K562 (cell line): ENCODE results near the gene RUNX1. TPM values are rescaled to one million over a fixed set of nuclear protein-coding genes. Genes with fewer than 3 reads are reported as not detected.

Experiments
- ARNT ChIP-seq, 2 experiments: fragments of 450-650 bp; IDR thresholded peaks; 2 replicates each; pipeline ENCODE4 v1.6.1; 2016; ENCODE audit warnings: mild to moderate bottlenecking in 1 of 2
- ATF1 ChIP-seq, 2 experiments: fragments of 450-650 bp in 1 of 2; IDR thresholded peaks; 2 replicates each; pipeline ENCODE4 v1.6.1; 2016; ENCODE audit warnings: missing compliant biosample characterization in 1 of 2, missing genetic modification characterization in 1 of 2
- BRD4 ChIP-seq: fragments of 200-600 bp; sonication (generic); IDR thresholded peaks from 2 replicates; pipeline ENCODE4 v1.6.1; 2017; ENCODE audit warnings: inconsistent platforms
- BRD9 ChIP-seq: fragments of 450-650 bp; IDR thresholded peaks from 2 replicates; pipeline ENCODE4 v1.6.1; 2018; ENCODE audit warnings: low read depth; ENCODE audit not compliant: partially characterized antibody
- CHD2 ChIP-seq: IDR thresholded peaks from 2 replicates; pipeline ENCODE4 v1.6.1; 2011; ENCODE audit warnings: low read depth, low read length
- CHD4 ChIP-seq: fragments of 200-600 bp; sonication (generic); IDR thresholded peaks from 3 replicates; pipeline ENCODE4 v1.6.1; 2012; ENCODE audit warnings: low read depth, mild to moderate bottlenecking, mixed read lengths, low read length, inconsistent platforms; ENCODE audit not compliant: insufficient read depth, insufficient replicate concordance, poor library complexity, severe bottlenecking
- E2F6 ChIP-seq, 2 experiments: IDR thresholded peaks; 2 replicates each; pipeline ENCODE4 v1.6.1; 2011; ENCODE audit warnings: borderline replicate concordance in 1 of 2, control low read depth in 1 of 2, low read depth in 1 of 2, low read length in 1 of 2, mild to moderate bottlenecking in 1 of 2, mixed read lengths in 1 of 2, moderate library complexity in 1 of 2; ENCODE audit not compliant: insufficient read depth in 1 of 2, insufficient read length in 1 of 2, poor library complexity in 1 of 2, severe bottlenecking in 1 of 2; ENCODE audit errors: extremely low read depth in 1 of 2
- MECOM ChIP-seq: fragments of 250-450 bp; sonication (Bioruptor Pico); IDR thresholded peaks from 2 replicates; pipeline ENCODE4 v1.8.0; 2022; ENCODE audit warnings: inconsistent platforms
- NONO ChIP-seq, 2 experiments: fragments of 200-400 bp in 1 of 2; fragments of 450-650 bp in 1 of 2; formaldehyde crosslinking in 1 of 2; IDR thresholded peaks; 2 replicates each; pipeline ENCODE4 v1.6.1; 2017; ENCODE audit warnings: low read depth in 2 of 2, mild to moderate bottlenecking in 2 of 2, moderate library complexity in 2 of 2, low read length in 1 of 2
- PBX2 ChIP-seq, 2 experiments: IDR thresholded peaks in 1 of 2; conservative IDR thresholded peaks in 1 of 2; 2 replicates each; pipeline ENCODE4 v1.6.1; 2016; ENCODE audit warnings: low read depth in 2 of 2, mild to moderate bottlenecking in 1 of 2, missing compliant biosample characterization in 1 of 2, missing genetic modification characterization in 1 of 2, moderate library complexity in 1 of 2
- PPARD ChIP-seq: fragments of 250-450 bp; sonication (Bioruptor Pico); IDR thresholded peaks from 2 replicates; pipeline ENCODE4 v1.8.0; 2022; ENCODE audit warnings: inconsistent platforms, mild to moderate bottlenecking, moderate library complexity
- ZFP30 ChIP-seq: fragments of 250-450 bp; sonication (Bioruptor Pico); IDR thresholded peaks from 2 replicates; pipeline ENCODE4 v1.8.0; 2022; ENCODE audit warnings: moderate library complexity, mild to moderate bottlenecking, inconsistent platforms, borderline replicate concordance
- ZNF174 ChIP-seq: fragments of 250-450 bp; sonication (Bioruptor Pico); IDR thresholded peaks from 2 replicates; pipeline ENCODE4 v1.4.0; 2020; ENCODE audit warnings: mild to moderate bottlenecking
- ZNF354B ChIP-seq: fragments of 250-450 bp; sonication (Bioruptor Pico); IDR thresholded peaks from 2 replicates; pipeline ENCODE4 v1.4.0; 2020
- ZNF384 ChIP-seq: IDR thresholded peaks from 2 replicates; pipeline ENCODE4 v1.6.1; 2012; ENCODE audit warnings: low read depth, low read length, improper control_type of control experiment
- ZNF717 ChIP-seq: fragments of 250-450 bp; sonication (Bioruptor Pico); IDR thresholded peaks from 2 replicates; pipeline ENCODE4 v1.5.0; 2021
- polyA plus RNA-seq, 8 experiments: library from polyadenylated mRNA; depleted of rRNA in 4 of 8; stranded (reverse) in 5 of 8; unstranded in 3 of 8; fragments of >200 nt; fragmentation: Nextera tagmentation in 2 of 8; fragmentation: Illumina TruSeq in 1 of 8; extraction: Ambion mirVana in 2 of 8; extraction: Trizol in 1 of 8; gene quantifications; 2 replicates each; pipeline versions ENCODE4 v1.2.1 to v1.2.3, GENCODE V29; 2011 to 2014; ENCODE audit warnings: inconsistent platforms in 1 of 8, missing spikeins in 1 of 8
- total RNA-seq, 7 experiments: library from RNA; depleted of rRNA in 6 of 7; stranded (reverse); fragments of >200 nt in 6 of 7; fragmentation: Illumina TruSeq in 2 of 7; extraction: Trizol in 2 of 7; gene quantifications; 2 replicates each; pipeline versions ENCODE4 v1.2.1 to v1.2.3, GENCODE V29; 2011 to 2021; ENCODE audit warnings: low replicate concordance in 1 of 7
- TF ChIP-seq, protein P1 (sequence below): fragments of 250-450 bp; sonication (Bioruptor Pico); IDR thresholded peaks from 2 replicates; pipeline ENCODE4 v1.8.0; 2021; ENCODE audit warnings: borderline replicate concordance, mild to moderate bottlenecking, moderate library complexity; ENCODE audit not compliant: poor library complexity, severe bottlenecking
- TF ChIP-seq, protein P2 (sequence below), 3 experiments: fragments of 200-800 bp in 1 of 3; sonication (Bioruptor generic) in 1 of 3; sonication (generic) in 1 of 3; formaldehyde crosslinking in 1 of 3; IDR thresholded peaks; 2 replicates each; pipeline versions ENCODE4 v1.6.1 to v1.8.0; 2016 to 2022; ENCODE audit warnings: mild to moderate bottlenecking in 2 of 3, missing compliant biosample characterization in 2 of 3, missing genetic modification characterization in 2 of 3, missing genetic modification reagents in 1 of 3
- TF ChIP-seq, protein P3 (sequence below): sonication (generic); formaldehyde crosslinking; IDR thresholded peaks from 2 replicates; pipeline ENCODE4 v1.8.0; 2022; ENCODE audit warnings: mild to moderate bottlenecking, missing genetic modification reagents

The RUNX1 gene
- total and polyA plus RNA-seq, 9 of the 15 experiments (the other 6 are each of a cell fraction or from before 2014, with no cell fraction given): 2.2 to 68.6 (median 17.8) TPM

DNA sequence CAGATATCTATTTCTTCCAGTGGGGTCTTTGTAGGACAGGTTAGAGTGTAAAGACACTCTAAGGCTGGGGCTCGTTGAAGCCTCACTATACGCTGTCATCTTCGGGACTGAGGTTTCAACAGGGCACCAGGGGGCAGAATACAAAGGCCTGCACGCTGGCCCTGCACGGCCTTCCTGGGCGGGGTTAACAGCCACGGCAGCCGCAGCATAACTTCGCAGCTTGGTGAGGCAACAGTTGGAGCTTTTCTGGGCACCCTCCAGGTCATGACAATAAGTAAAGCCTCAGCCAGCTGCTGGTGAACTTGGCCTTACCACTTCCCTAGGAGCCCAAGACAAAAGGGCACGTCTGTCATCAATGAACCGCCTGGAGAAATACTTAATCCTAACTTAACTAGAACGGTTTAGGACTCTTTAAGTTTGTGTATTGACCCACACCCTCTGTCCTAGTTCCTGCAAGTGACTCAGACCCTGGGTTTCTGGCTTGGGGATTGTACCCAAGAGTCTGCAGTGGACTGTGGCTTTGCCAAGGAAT, 2.3 kb upstream of the RUNX1 start (continued):
- peak; percentile 55; the same call in 1 of the 2 replicates for TF ChIP-seq ZNF384
- peak; percentile 77 to 92 for TF ChIP-seq E2F6 (IDR thresholded peaks at IDR 0.05; ENCODE audit: borderline replicate concordance in 1 of 2, extremely low read depth in 1 of 2, insufficient read depth in 1 of 2, insufficient read length in 1 of 2, low read depth in 1 of 2, low read length in 1 of 2, poor library complexity in 1 of 2, severe bottlenecking in 1 of 2)
- TF ChIP-seq, protein P1, sequence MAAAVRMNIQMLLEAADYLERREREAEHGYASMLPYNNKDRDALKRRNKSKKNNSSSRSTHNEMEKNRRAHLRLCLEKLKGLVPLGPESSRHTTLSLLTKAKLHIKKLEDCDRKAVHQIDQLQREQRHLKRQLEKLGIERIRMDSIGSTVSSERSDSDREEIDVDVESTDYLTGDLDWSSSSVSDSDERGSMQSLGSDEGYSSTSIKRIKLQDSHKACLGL (CRISPR knock-in tag): no peak
- no peak for TF ChIP-seq ZNF717 (CRISPR knock-in tag)
- TF ChIP-seq NONO (IDR thresholded peaks at IDR 0.05; ENCODE audit: low read depth in 2 of 2, low read length in 1 of 2): peak in 1 of 2 experiments; percentile 49; a peak in 1 of 4 replicates
- TF ChIP-seq MECOM (CRISPR knock-in tag): 0 out of 2 replicates have a peak, but pooled peaks have one; percentile 15
- no peak for TF ChIP-seq CHD4
- peak; percentile 47; the same call in 1 of the 2 replicates for TF ChIP-seq BRD4
- no peak for TF ChIP-seq ZNF174
- no peak for TF ChIP-seq CHD2
- TF ChIP-seq, protein P2, sequence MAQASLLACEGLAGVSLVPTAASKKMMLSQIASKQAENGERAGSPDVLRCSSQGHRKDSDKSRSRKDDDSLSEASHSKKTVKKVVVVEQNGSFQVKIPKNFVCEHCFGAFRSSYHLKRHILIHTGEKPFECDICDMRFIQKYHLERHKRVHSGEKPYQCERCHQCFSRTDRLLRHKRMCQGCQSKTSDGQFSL (CRISPR knock-in tag; IDR thresholded peaks at IDR 0.05): 0 out of 2 replicates have a peak, but pooled peaks have one; percentile 56
- TF ChIP-seq, protein P2 (tag; IDR thresholded peaks at IDR 0.05): no peak
- no peak for TF ChIP-seq PBX2 (CRISPR knock-in tag; IDR thresholded peaks at IDR 0.05; ENCODE audit: low read depth)
- TF ChIP-seq PBX2 (tag; conservative IDR thresholded peaks at IDR 0.05; ENCODE audit: low read depth): peak; percentile 18; the same call in 1 of the 2 replicates
- peak; percentile 69 for TF ChIP-seq BRD9
- TF ChIP-seq, protein P3, sequence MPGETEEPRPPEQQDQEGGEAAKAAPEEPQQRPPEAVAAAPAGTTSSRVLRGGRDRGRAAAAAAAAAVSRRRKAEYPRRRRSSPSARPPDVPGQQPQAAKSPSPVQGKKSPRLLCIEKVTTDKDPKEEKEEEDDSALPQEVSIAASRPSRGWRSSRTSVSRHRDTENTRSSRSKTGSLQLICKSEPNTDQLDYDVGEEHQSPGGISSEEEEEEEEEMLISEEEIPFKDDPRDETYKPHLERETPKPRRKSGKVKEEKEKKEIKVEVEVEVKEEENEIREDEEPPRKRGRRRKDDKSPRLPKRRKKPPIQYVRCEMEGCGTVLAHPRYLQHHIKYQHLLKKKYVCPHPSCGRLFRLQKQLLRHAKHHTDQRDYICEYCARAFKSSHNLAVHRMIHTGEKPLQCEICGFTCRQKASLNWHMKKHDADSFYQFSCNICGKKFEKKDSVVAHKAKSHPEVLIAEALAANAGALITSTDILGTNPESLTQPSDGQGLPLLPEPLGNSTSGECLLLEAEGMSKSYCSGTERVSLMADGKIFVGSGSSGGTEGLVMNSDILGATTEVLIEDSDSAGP: no peak
- TF ChIP-seq PPARD (CRISPR knock-in tag): no peak
- TF ChIP-seq ZFP30: no peak
- no peak for TF ChIP-seq ARNT (IDR thresholded peaks at IDR 0.05)
- no peak for TF ChIP-seq ATF1 (CRISPR knock-in tag; IDR thresholded peaks at IDR 0.05)
- TF ChIP-seq ATF1 (tag; IDR thresholded peaks at IDR 0.05): peak; percentile 77
- TF ChIP-seq ZNF354B (CRISPR knock-in tag): 0 out of 2 replicates have a peak, but pooled peaks have one; percentile 47
